ENCODE results near the gene PRDM16.

The PRDM16 gene

DNA sequence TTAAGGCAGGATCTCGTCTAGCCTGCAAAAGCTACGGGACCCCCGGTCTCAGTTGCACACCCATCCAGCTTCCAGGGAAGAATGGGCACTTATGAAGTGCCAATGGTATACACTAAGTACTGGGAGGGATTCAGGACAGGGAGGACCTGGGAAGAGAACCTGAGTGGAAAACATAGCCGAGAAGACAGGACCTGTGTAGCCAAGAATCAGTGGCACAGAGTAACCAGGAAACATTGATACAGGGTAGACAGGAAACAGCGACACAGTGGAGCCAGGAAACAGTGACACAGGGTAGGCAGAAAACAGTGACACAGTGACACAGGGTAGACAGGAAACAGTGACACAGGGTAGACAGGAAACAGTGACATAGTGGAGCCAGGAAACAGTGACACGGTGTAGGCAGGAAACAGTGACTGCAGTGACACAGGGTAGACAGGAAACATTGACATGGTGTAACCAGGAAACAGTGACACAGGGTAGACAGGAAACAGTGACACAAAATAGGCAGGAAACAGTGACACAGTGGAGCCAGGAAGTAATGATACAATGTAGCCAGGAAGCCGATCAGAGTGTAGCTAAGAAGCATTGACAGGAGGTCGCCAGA lies 247.4 kb downstream of the PRDM16 start:
- no peak for DNase-seq

DNA sequence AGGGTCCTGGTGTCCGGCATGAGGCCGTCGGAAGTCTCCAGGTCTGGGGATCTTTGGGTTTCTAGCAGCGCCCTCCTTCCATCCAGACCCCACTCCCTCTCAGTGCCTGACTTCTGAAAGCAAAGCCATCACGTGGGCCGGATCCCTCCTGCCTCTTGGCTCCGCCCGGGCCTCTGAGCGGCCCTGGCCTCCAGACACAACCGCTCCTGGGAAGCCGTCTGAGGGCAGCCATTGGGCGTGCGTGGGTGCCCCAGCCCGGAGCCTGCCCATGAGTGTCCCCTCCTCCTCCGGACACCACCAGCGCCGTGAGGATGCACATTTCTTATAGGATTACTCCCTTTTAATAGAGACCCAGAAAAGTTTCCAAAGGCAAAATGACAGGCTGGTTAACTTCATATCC lies 248.5 kb downstream of the PRDM16 start:
- DNase-seq: no peak

DNA sequence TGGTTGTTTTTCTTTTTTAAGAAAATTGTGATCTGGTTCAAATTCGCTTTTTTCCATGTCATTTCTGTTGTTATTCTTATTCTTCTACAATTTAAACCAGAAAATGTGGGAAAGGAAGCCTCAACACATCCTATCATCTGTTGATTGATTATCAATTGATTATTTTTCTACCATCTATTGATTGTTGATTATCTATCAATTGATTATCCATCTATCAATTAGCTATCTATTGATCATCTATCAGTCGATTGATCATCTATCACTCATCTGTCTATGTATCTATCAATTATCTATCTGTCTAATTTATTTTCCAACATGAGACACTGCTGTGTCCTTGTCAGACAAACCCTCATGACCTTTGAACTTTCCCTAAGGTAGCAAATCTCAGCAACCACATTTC lies 249.3 kb downstream of the PRDM16 start:
- no peak for DNase-seq

DNA sequence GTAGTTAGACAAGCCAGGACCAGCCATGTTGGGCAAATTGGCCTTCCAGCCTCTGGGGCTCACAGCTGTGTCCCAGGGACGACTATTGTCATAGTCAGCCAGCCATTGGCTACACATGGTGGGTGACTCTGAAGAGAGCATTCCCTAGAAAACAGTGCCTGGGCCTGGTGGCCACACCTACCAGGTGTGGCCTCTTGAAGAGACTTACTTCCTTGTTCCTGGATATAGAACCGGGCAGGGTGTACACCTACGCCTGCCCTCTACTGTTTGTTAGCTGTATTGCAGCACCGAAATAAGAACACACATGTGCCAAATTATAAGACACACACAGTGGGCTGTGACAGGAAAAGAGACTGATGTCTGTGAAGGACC lies 250.9 kb downstream of the PRDM16 start:
- no peak for DNase-seq

DNA sequence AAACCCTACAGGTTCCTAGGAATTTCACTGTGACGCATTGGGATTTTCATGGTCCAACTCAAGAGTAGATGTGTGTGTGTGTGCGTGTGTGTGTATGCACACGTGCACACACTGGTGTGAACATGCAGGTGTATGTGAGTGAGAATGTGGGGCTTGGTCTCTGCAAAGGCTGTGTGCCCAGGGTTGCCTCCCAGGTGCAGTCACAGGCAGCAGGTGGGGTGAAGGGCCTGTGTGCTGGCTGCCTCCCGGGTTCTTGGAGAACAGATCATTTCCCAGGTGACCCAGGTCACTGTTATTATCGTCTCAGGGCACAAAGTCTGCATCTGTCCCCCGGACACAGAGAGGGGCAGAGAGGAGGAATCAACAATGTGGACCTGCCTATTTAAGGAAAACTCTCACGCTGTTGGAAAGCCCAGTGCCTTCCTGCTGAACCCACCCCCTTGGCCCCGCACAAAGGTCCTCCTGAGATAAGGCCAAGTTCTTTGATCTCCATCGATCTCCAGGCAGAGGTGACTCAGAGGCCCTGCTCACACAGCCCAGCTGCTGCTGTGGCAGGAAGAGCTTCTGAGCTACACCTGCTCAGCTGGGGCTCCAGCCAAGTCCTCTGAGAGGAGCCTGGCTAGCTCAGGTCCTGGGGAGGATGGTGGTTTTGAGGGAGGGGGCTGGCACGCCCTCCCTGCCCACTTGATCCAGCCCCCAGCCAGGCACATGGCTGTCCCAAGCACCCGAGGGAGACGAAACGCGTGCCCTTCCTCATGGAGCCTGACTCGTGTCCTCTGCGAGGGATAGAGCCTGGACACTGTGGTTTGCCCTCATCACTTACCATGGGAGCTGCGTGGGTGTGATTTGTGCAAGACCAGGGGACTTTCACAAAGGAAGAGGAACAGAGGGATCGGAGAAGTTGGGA lies 251.5 kb downstream of the PRDM16 start:
- no peak for DNase-seq

DNA sequence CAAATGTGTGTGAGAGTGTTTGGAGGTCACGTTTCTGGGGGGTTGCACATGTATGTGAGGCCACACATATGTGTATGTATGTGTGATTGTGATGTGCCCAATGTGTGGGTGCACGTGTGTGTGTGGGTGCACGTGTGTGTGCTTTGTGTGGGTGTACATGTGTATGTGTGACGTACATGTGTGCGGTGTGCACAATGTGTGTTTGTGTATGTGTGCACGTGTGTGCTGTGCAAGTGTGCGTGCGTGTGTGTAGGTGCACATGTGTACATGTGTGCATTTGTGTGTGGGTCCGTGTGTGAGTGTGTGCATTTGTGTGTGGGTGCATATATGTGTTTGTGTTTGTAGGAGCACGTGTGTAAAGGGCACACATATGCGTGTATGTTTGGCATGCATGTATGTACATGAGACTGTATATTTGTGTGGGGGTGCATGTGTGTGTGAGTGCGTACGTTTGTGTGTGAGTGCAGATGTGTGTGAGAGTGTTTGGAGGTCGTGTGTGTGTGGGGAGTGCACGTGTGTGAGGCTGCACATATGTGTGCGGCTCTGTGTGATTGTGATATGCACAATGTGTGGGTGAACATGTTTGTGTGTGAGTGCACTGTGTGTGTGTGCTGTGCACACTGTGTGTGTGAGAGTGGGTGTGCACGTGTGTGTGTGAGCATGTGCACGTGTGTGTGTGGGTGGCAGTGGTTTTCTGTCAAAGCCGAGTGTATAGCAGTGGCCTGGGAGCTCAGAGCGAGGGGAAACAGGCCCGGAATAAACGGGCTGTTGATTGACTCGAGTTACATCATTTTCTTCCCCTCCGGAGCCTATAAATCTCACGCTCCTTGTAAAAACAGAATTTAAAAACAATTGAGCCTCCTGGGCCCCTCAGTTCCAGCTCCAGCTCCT lies 252.8 kb downstream of the PRDM16 start:
- no peak for DNase-seq

DNA sequence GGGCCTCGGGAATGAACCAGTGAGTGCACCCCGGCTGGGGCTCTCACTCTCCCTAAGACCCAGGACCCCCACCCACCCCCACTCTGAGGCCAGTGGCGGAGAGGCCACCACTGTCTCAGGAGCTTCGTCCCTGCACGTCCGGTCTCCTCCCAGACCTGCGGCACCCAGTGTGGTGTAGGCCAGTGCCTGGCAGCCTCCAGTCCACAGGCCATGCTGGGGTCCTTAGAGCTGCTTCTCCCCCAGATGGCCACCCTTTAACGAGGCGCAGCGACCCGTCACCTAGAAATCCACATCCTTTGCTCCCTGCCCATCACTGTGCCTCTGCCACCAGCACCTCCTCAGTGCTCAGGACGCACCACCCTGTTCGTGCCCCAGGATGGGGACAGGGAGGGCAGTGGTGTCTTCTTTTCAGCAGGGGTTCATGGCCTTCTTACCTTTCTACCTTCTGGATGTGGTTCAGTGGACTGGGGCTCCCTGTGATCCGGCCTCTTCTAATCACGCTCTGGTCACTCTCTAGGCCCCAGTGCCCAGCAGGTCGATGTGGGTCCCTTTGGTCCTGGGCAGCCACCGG lies 253.5 kb downstream of the PRDM16 start:
- no peak for DNase-seq

DNA sequence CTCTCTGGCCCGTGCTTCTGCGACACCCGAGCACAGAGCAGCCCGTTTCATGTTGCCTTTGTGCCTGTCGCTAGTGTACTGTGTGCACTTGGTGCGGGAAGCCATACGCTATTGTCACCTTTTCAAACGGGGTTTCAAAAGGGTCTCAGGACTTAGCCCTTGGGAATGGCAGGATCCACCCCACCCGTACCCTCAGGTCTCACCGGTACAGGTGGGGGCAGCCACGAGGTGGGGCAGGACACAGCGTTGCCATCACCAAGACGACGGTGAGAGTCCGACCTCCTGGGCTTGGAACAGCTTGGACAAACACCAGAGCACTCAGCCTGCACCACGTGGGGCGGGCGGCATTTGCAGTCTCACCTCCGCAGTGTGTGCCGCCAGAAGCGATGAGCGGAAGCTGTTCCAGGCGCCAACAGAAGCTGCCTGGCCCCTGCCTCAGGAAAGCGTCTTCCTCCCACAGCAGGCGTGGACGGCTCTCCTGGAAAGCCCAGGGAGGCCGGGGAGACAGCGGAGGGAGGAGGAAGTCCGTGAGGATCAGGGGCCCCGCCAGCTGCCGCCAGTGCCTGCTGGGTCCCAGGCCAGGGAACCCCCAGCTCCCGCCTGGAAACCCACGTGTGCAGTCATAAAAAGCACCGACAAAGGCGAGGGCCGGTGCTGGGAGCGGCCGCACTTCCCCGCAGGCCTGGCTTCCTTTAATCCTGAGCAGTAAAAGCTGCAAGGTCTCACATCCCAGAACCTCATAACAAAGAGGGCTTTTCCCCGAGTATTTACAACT lies 254.2 kb downstream of the PRDM16 start:
- DNase-seq: no peak

DNA sequence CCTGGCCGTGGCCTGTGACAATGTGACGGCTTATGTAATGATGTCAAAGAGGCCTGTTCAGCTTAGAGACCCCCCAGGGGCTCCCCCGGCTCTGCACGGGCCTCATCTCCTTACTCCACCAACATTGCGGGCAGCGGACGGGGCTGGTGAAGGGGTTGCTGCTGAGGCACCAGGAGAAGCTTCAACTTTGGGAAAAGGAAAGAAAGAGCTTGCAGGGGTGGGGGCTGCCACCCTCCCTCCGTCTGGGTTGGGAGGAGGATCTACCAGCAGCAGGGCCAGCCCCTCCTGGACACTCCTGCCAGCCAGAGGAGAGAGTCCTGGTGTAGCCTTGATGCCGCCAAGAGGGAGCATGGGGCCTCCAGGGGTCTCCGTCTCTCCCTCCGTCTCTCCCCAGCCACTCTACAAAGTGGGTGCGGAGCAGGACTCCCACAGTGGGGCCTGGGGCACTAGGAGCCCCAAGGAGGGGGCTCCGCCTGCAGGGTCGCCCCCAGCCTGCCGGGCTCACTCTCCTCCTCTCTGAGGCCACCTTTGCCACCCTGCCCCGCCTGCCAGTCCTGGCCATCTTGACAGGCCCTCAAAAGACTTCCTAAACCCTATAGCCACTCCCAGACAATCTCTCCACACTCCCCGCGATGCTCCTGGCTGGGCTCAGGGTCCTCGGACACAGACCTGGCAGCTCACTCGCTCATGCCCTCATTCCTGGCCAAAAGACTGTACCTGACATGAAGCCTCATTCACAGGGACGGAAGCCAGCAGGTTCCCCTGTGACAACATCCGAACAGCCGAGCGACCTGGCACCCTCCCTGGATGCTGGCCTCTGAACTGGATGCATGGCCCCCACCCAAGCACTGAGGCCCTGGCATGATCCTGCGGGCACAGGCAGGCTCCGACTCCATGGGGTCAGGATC lies 255.0 kb downstream of the PRDM16 start:
- DNase-seq: no peak

DNA sequence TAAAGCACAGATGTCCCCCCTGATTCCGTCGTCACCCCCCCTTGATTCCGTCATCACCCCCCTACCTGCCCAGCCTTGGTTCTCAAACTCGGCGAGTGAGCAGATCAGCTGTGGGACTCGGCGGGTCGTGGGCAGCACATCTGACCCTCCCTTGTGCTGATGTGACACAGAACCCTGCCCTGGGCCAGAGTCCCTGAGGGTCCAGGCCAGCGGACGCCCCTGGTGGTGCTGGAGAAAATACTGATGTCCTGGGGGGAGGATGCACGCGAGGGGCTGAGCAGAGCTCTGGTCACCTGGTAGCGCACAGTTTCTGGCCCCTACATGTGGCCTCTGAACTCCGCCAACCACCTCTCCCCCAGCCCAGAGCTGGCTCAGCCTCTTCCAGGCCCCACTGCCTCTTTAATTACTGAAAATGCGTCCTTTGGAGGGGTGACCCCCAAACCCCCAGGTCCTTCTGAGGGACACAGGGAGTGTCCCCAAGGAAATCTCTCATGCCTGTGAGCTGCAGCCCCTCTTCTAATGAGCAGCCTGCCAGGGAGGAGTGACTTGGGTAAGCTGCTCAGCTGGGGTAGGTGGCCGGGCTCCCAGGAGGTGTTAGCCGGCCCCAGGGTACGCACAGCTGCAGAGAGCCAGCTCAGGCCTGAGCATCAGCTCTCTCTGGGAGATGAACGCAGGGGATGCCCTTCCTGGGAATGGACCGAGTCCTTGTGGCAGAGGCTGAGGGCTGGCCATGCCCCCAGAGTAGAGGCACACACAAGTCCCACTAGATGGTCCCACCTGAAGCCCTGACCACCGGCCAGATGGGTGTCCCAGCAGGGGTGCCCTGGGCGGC lies 255.9 kb downstream of the PRDM16 start:
- DNase-seq: no peak

DNA sequence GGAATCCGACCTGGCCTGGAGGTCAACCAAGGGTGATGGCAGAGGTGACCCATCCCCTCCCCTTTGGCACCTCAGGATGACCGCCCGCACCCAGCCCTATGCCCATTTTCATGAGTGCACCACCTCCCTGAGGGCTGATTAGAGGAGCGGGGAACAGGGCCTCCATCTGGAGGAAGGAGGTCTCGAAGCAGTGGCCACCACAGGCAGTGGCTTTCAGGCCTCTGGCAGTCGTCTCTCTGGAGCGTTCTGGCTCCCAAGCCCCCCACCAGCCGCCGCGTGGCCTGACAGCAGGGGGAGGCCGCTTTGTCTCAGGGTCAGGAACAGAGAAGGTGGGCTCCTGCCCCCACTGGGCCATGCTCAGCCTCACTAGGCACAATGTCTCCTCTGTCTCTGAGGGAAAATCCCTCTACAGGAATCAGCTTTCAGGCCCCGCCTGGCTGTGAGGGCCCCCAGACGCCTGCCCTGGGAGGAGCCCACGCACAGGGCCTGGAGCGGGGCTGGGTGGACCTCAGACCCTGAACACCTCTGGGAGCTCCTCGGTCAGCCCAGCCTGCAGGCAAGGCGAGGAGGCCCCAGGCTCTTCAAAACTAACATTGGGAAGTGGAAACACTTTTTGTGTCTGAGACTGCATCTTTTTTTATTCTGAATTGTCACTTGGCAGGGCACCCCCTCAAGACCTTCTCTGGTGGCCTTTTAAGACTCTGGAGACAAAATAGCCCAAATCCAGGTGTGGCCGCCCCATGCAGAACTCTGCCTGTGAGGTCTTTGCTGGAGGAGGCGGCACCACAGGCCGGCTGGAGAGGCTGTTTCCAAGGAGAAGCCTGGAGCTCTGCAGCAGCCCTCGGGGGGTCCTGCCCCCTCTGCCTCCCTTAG lies 257.7 kb downstream of the PRDM16 start:
- DNase-seq: no peak

DNA sequence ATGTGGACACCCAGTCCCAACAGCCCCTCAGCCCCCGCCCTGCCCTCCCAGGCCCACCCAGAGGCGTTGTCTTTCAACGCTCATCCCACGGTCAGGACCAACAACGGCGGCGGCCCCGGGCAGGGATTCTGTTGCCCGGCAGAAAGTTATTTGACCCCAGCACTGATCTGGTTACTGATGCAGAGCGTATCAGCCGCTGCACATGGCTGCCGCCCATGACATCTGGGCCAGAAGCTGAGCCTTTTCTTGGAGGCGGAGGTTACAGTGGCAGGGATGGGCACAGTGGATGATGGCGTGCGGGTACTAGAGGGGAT lies 258.3 kb downstream of the PRDM16 start:
- no peak for DNase-seq

DNA sequence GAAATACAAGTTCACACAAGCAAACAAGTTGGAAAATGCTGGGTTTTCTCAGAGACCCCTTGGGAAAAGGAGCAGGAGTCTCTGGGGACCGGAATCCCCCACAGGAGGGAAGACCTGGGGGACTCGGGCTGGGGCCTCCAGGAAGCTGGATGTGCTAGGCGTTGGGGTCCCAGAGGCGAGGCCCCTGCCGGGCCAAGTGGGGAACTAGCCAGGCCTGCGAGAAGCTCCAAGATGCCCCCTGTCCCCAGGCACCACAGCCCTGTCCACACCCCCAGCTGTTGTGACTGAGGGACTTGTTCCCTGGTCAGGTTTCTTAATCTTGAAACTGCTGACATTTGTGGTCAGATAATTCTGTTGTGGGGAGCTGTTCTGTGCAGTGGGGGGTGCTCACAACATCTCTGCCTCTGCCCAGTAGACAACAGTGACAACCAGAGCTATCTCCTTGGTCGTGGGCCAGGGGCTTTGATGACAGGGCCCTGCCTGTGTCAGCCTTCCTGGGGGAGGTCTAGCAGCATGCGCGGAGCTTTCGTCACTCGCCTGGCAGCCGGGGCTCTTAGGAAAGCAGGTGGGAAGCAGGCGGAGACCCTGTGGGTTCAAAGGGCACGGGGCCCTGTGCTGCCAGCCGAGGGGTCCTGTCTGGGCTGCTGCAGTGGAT lies 259.1 kb downstream of the PRDM16 start:
- DNase-seq: no peak

DNA sequence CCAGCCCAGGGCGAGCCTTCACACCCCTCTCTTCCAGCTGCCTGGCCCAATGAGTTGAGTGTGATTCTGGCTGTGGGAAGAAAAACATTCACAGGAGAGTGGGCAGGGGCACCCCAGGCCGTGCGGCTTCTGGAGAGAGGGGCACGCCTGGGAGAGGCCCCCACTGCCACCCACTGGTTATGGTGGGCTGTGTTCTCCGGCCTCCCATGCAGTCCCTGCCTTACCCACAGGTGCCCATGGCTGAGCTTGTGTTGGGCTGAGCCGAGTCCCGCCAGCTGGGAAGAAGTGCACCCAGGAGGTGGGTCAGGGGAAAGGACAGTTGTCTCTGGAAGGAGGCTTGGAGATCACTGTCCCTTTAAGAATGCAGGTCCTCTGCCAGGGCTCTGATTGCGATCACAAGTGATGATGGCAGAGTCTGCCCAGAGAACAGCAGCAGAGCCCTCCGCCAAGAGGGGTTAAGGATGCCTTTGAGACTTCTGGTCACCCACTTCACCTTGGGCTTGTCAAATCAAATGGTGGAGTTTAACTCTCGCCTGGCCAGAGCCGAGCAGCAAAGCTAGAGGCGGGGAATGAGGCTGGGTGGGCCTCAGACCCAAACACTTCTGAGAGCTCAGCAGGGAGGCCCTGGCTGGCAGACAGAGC lies 260.8 kb downstream of the PRDM16 start:
- no peak for DNase-seq

DNA sequence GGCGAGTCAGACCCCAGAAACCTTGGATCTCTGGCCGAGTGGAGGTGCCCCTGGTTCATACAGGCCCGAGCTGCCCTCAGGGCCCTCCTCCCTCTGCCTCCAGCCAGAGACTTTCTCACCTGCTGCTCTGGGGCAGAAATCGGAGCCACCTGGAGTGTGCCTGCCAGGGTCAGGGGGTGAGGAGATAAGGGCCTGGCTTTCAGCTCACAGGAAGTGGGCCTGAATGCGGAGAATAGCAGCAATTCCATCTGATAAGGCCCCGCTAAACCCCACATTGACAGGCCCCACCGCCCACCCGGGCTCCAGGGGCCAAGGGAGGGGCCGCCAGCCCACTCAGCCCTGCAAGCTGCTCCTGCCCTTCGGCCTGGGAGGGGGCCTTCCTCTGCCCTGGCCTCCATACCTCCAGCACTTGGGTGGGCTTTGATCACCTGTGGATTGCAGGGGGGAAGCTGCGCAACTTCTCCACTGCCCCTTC lies 261.8 kb downstream of the PRDM16 start:
- no peak for DNase-seq

DNA sequence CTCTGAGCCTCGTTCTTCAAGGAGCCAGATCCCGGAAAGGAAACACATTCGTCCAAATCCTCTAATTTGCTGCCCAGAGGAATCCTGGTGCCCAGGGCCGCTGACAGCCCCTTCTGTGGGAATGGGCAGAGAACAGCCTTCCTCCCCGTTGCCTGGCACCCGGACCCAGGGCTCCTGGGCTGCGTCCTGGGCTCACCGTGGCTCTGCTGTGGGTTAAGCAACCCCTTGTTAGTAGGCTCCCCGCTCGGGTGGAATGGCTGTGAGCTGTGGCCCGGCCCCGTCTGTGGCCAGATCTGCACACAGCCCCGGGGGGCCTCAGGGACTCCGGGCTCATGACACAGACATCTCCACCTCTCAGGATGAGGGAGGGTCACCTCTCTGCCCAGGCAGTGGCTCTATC lies 262.6 kb downstream of the PRDM16 start:
- no peak for DNase-seq

DNA sequence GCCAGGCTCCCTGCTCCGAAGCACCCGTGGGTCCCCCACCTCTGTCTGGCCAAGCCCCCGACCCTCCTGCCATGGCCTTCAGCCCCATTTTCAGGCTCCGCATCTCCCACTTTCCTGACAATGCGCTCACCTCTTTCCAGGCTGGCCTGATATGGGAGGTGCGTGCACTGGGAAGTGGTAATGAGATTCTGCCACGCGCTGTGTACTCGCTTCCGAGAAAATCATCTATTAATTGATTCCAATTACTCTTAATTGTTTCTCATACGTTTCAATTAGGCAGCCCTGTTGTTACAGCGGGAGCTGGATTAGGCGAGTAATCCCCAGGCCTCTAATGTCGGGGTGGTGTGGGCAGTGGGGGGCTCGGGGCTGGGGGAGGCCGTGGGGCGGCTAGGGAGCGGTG lies 263.0 kb downstream of the PRDM16 start:
- no peak for DNase-seq

DNA sequence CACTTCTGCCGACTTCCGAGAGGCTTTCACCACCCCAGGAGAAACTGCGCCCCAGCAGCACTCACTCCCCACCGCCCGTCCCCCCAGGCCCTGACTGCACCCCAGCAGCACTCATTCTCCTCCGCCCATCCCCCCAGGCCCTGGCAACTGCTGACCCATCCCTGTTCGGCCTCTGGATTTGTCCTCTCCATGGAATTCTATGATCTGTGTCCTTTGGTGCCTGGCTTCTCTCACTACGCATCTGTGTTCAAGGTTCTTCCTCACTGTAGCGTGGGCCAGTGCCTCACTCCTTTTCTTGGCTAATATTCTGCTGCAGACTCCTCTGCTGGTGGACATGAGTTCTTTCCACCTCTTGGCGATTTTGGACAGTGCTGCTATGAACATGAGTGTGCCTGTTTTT lies 263.7 kb downstream of the PRDM16 start:
- no peak for DNase-seq
